HEK293T (cell line): ENCODE data around the gene NFYA.

Source experiments
- ARNT ChIP-seq: fragments of 450-650 bp; IDR thresholded peaks from 2 replicates; pipeline ENCODE4 v1.6.1; 2017; ENCODE audit warnings: mild to moderate bottlenecking
- BHLHE40 ChIP-seq: fragments of 450-650 bp; IDR thresholded peaks from 2 replicates; pipeline ENCODE4 v1.6.1; 2016; ENCODE audit warnings: mild to moderate bottlenecking, moderate library complexity, borderline replicate concordance
- SP1 ChIP-seq: fragments of 450-650 bp; IDR thresholded peaks from 2 replicates; pipeline ENCODE4 v1.6.1; 2017
- ZNF384 ChIP-seq: fragments of 450-650 bp; IDR thresholded peaks from 2 replicates; pipeline ENCODE4 v1.6.1; 2016
- TF ChIP-seq, protein P1 (sequence below): fragments of 450-650 bp; IDR thresholded peaks from 2 replicates; pipeline ENCODE4 v1.6.1; 2016

DNA sequence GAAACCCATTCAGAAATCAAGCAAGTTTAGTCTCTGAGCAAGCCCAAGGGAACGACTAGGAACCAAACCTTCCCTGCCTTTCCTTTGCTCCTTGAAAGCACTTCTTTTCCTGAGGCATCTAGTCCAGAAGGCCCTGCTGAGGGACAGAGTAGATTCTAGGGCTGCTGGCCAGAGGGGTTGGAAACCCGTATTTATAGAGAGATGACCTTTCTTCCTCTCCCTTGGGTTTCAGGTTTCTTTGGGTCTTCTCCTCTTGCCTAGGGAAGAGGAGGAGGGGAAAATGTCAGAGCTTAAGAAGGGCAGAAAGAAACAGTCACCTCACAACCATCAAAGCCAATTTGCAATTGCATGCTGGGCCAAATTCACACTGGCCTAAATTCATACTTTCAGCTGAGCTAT, 14.0 kb upstream of the NFYA start:
- no peak for TF ChIP-seq SP1
- TF ChIP-seq BHLHE40, result no peak
- no peak for TF ChIP-seq ARNT
- TF ChIP-seq, protein P1, sequence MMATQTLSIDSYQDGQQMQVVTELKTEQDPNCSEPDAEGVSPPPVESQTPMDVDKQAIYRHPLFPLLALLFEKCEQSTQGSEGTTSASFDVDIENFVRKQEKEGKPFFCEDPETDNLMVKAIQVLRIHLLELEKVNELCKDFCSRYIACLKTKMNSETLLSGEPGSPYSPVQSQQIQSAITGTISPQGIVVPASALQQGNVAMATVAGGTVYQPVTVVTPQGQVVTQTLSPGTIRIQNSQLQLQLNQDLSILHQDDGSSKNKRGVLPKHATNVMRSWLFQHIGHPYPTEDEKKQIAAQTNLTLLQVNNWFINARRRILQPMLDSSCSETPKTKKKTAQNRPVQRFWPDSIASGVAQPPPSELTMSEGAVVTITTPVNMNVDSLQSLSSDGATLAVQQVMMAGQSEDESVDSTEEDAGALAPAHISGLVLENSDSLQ, result no peak
- TF ChIP-seq ZNF384, result no peak
